ENCODE measurements around the gene KCNT1.

- TF ChIP-seq RAD21 (conservative IDR thresholded peaks at IDR 0.05 in 1 of 2, IDR thresholded peaks at IDR 0.05 in 1 of 2) = no peak
- TF ChIP-seq FOXS1 (CRISPR knock-in tag; IDR thresholded peaks at IDR 0.05) = no peak
- no peak for TF ChIP-seq CTCF (IDR thresholded peaks at IDR 0.05)
- no peak for TF ChIP-seq CEBPB (IDR thresholded peaks at IDR 0.05)
- TF ChIP-seq ZFP36 (IDR thresholded peaks at IDR 0.05; ENCODE audit: borderline replicate concordance, partially characterized antibody) = no peak
- no peak for TF ChIP-seq NPAS2 (CRISPR knock-in tag; IDR thresholded peaks at IDR 0.05; ENCODE audit: borderline replicate concordance)
- no peak for TF ChIP-seq MAFK (IDR thresholded peaks at IDR 0.05; ENCODE audit: partially characterized antibody)
- no peak for TF ChIP-seq POLR2A (IDR thresholded peaks at IDR 0.05; ENCODE audit: low read length)
- TF ChIP-seq EP300 (IDR thresholded peaks at IDR 0.05) = no peak
- no peak for TF ChIP-seq NR3C1 (IDR thresholded peaks at IDR 0.05)
- no peak for TF ChIP-seq MYC (IDR thresholded peaks at IDR 0.05; ENCODE audit: borderline replicate concordance, low read length)
- no peak for TF ChIP-seq TP53 (CRISPR knock-in tag; IDR thresholded peaks at IDR 0.05)
- no peak for TF ChIP-seq HOXB5 (CRISPR knock-in tag; IDR thresholded peaks at IDR 0.05)
- TF ChIP-seq USF2 (IDR thresholded peaks at IDR 0.05) = no peak
Measured at GRCh38 chr9:135670721-135671590, 31.0 kb upstream of the KCNT1 start.
